H7 (cell line): ENCODE results near the gene MRGPRF. TPM values are rescaled to one million over a fixed set of nuclear protein-coding genes. Genes with fewer than 3 reads are reported as not detected.

Source experiments
- DNase-seq: peaks from one replicate; pipeline ENCODE4 v3.0.0; 2012
- H3K27me3 ChIP-seq: 2 replicates; pipeline ENCODE4 v1.6.0; 2011; ENCODE audit warnings: mild to moderate bottlenecking, low read length; ENCODE audit not compliant: control insufficient read depth, insufficient read depth
- H3K36me3 ChIP-seq: replicated peaks from 2 replicates; pipeline ENCODE4 v1.5.1; 2011; ENCODE audit warnings: low read length; ENCODE audit not compliant: control insufficient read depth, insufficient read depth
- H3K4me3 ChIP-seq: 2 replicates; pipeline ENCODE4 v1.5.1; 2011; ENCODE audit warnings: low read depth, mild to moderate bottlenecking, control low read depth, low read length, moderate library complexity; ENCODE audit not compliant: insufficient read depth
- total RNA-seq: library from RNA; depleted of rRNA; stranded (reverse); fragments of >200 nt; shearing (Covaris generic); gene quantifications from 2 replicates; pipeline ENCODE4 v1.2.3, GENCODE V29; 2014

MRGPRF gene
- total RNA-seq, 1 experiment from 2014 or later: 6.5 TPM

GRCh38 chr11:69040051-69040450, 27.0 kb upstream of the MRGPRF start:
- H3K4me3 ChIP-seq: no peak overlapping the region
- no peaks in the 10 kb centered on the region for H3K36me3 ChIP-seq
- H3K27me3 ChIP-seq: no peaks in the 10 kb centered on the region
- DNase-seq: no peak

- Histone ChIP-seq H3K4me3 (no peak overlapping the region), H3K27me3 (no peaks in the 10 kb centered on the region), H3K36me3 (no peaks in the 10 kb centered on the region)
- DNase-seq: no peak
Observed at GRCh38 chr11:69039501-69039900, 26.5 kb upstream of the MRGPRF start.

GRCh38 chr11:69037544-69037943, 24.5 kb upstream of the MRGPRF start:
- Histone ChIP-seq H3K27me3 (no peaks in the 10 kb centered on the region), H3K36me3 (no peaks in the 10 kb centered on the region), H3K4me3 (no peak overlapping the region)
- no peak for DNase-seq

GRCh38 chr11:69037074-69037473, 24.0 kb upstream of the MRGPRF start:
- Histone ChIP-seq H3K4me3 (no peak overlapping the region), H3K27me3 (no peaks in the 10 kb centered on the region), H3K36me3 (no peaks in the 10 kb centered on the region)
- no peak for DNase-seq

GRCh38 chr11:69035946-69036340, 22.9 kb upstream of the MRGPRF start:
- Histone ChIP-seq H3K36me3 (no peaks in the 10 kb centered on the region), H3K27me3 (no peaks in the 10 kb centered on the region), H3K4me3 (no peak overlapping the region)
- no peak for DNase-seq

- Histone ChIP-seq H3K4me3 (no peak overlapping the region), H3K27me3 (no peaks in the 10 kb centered on the region), H3K36me3 (no peaks in the 10 kb centered on the region)
- DNase-seq: peak; percentile 70
Observed at GRCh38 chr11:69035150-69035945, 22.3 kb upstream of the MRGPRF start.

- peak; percentile 36 for DNase-seq
- Histone ChIP-seq H3K27me3 (no peaks in the 10 kb centered on the region), H3K4me3 (no peak overlapping the region), H3K36me3 (no peaks in the 10 kb centered on the region)
Observed at GRCh38 chr11:69034123-69034867, 21.2 kb upstream of the MRGPRF start.

GRCh38 chr11:69033431-69033830, 20.4 kb upstream of the MRGPRF start:
- H3K27me3 ChIP-seq: no peaks in the 10 kb centered on the region

GRCh38 chr11:69032833-69033232, 19.8 kb upstream of the MRGPRF start:
- Histone ChIP-seq H3K36me3 (no peaks in the 10 kb centered on the region), H3K27me3 (no peaks in the 10 kb centered on the region), H3K4me3 (no peak overlapping the region)
- no peak for DNase-seq

More at GRCh38 chr11:69033431-69033830, 20.4 kb upstream of the MRGPRF start:
- peak; percentile 56 for DNase-seq
- Histone ChIP-seq H3K4me3 (no peak overlapping the region), H3K36me3 (no peaks in the 10 kb centered on the region)

GRCh38 chr11:69030301-69030700, 17.3 kb upstream of the MRGPRF start:
- DNase-seq: no peak
- Histone ChIP-seq H3K36me3 (no peaks in the 10 kb centered on the region), H3K4me3 (no peak overlapping the region), H3K27me3 (no peaks in the 10 kb centered on the region)

- no peaks in the 10 kb centered on the region for H3K36me3 ChIP-seq
- H3K4me3 ChIP-seq: no peak overlapping the region
- peak; percentile 40 for DNase-seq
- no peaks in the 10 kb centered on the region for H3K27me3 ChIP-seq
Observed at GRCh38 chr11:69027704-69028372, 14.8 kb upstream of the MRGPRF start.

- Histone ChIP-seq H3K4me3 (no peak overlapping the region), H3K27me3 (no peaks in the 10 kb centered on the region), H3K36me3 (no peaks in the 10 kb centered on the region)
- DNase-seq: no peak
Observed at GRCh38 chr11:69024509-69024908, 11.5 kb upstream of the MRGPRF start.

GRCh38 chr11:69022260-69022659, 9.2 kb upstream of the MRGPRF start:
- no peak for DNase-seq
- Histone ChIP-seq H3K4me3 (no peak overlapping the region), H3K36me3 (no peaks in the 10 kb centered on the region), H3K27me3 (no peaks in the 10 kb centered on the region)

GRCh38 chr11:69018924-69019323, 5.9 kb upstream of the MRGPRF start:
- no peak overlapping the region for H3K4me3 ChIP-seq
- DNase-seq: peak; percentile 59
- H3K36me3 ChIP-seq: no peaks in the 10 kb centered on the region
- H3K27me3 ChIP-seq: peaks cover 3% of the 10 kb centered on the region

- Histone ChIP-seq H3K27me3 (peaks cover 4% of the 10 kb centered on the region), H3K4me3 (no peak overlapping the region), H3K36me3 (no peaks in the 10 kb centered on the region)
- DNase-seq: no peak
Observed at GRCh38 chr11:69017951-69018350, 4.9 kb upstream of the MRGPRF start.
